HG03196 (cell line): ENCODE measurements around the gene ALKBH1.

Source experiments
- ATAC-seq: cut with Tn5 transposase; IDR thresholded peaks from one replicate; pipeline ENCODE4 v1.9.1; 2021; ENCODE audit not compliant: unreplicated experiment

The ALKBH1 gene

DNA sequence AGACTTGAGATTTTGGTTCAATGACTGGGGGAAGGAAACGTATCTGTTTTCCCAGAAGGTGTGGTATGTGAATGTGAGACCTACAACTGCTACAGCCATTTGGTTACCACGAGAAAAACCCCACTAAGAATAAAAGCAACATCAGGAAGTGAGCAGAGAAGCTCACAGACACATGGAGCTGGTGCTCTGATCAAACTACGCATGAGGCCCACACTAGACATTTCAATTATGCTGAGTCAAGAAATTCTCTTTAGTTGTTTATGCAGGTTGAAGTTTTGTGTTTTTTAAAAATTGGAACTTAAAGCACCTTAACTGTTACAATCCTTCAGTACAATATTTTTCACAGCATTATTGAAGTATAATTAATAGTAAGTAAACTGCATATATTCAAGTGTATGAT, 82.5 kb downstream of the ALKBH1 start:
- no peak for ATAC-seq

DNA sequence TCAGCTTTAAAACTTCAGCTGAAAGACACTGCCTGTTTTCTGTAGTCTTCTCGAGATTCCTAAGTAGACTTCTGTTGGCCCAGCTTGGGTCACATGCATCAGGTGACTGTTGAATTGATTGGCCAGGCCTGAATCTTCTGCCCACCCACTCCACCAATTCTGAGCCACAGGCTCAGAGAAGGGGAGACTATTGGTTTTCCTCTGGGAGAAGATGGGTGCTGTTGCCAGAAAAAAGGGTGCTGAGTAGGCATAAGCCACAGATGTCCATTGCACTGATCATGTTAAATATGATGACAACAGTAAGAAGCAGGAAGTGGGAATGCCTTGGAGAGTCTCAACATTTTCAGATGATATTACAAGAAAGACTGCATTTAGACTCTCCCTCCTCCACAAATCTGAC, 84.6 kb downstream of the ALKBH1 start:
- ATAC-seq: no peak
